A549 (cell line): Measurements from ENCODE around the gene ACAP1. TPM values are rescaled to one million over a fixed set of nuclear protein-coding genes. Genes with fewer than 3 reads are reported as not detected.
A peak's percentile ranks its signal among the peaks of the same experiment; 100 is the strongest.

Experiments
- ATAC-seq, 2 experiments: fragments of 200-7000 bp in 1 of 2; fragments of >200 bp in 1 of 2; cut with Nextera tagmentation in 1 of 2; cut with Tn5 transposase in 1 of 2; 3 replicates each; pipeline versions ENCODE4 v1.8.0 to v1.9.1; 2018 to 2020; ENCODE audit warnings: mild to moderate bottlenecking in 1 of 2, moderate library complexity in 1 of 2
- CTCF ChIA-PET: fragments of 300-600 bp; sonication (Branson Sonifier 250); formaldehyde crosslinking; extraction: SDS; loops from one replicate; lab custom pipeline; 2021; ENCODE audit warnings: antibody characterized with exemption, inconsistent platforms; lab: Yijun Ruan, JAX
- POLR2A ChIA-PET: fragments of 350-600 bp; formaldehyde crosslinking; extraction: SDS; loops from one replicate; lab custom pipeline; 2021; ENCODE audit warnings: antibody characterized with exemption, inconsistent platforms; lab: Yijun Ruan, JAX
- DNase-seq, 2 experiments: peaks; one replicate each; pipeline versions ENCODE4 v3.0.0 to v3.0.0-alpha.2; 2011 to 2016; ENCODE audit warnings: low read depth in 1 of 2, low spot score in 1 of 2
- FAIRE-seq: peaks from 2 replicates; lab custom pipeline; 2011; peaks lifted over from hg19 to GRCh38; lab: Jason Lieb, UNC
- H3K27ac ChIP-seq, 2 experiments: fragments of >200 bp; sonication (Bioruptor Twin); formaldehyde crosslinking; 3 replicates each; pipeline ENCODE4 v1.5.1; 2016 to 2017
- H3K4me1 ChIP-seq: fragments of >200 bp; sonication (Bioruptor Twin); formaldehyde crosslinking; 3 replicates; pipeline ENCODE4 v1.6.1; 2016
- H3K4me2 ChIP-seq: fragments of >200 bp; sonication (Bioruptor Twin); formaldehyde crosslinking; 3 replicates; pipeline ENCODE4 v1.6.1; 2016
- H3K4me3 ChIP-seq: fragments of >200 bp; sonication (Bioruptor Twin); formaldehyde crosslinking; 3 replicates; pipeline ENCODE4 v1.5.1; 2016
- H3K9me3 ChIP-seq: fragments of >200 bp; sonication (Bioruptor Twin); formaldehyde crosslinking; 3 replicates; pipeline ENCODE4 v1.6.1; 2016
- BCL3 ChIP-seq: fragments of >200 bp; sonication (Bioruptor Twin); formaldehyde crosslinking; IDR thresholded peaks from 3 replicates; pipeline ENCODE4 v1.6.1; 2016
- CTCF ChIP-seq: fragments of >200 bp; sonication (Bioruptor Twin); formaldehyde crosslinking; IDR thresholded peaks from 3 replicates; pipeline ENCODE4 v1.5.1; 2016
- EHF ChIP-seq: fragments of 250-450 bp; sonication (Bioruptor Pico); IDR thresholded peaks from 2 replicates; pipeline ENCODE4 v1.5.0; 2020; ENCODE audit warnings: mild to moderate bottlenecking
- ELK1 ChIP-seq: fragments of 150-350 bp; IDR thresholded peaks from 2 replicates; pipeline ENCODE4 v1.6.1; 2014; ENCODE audit warnings: low read depth, mild to moderate bottlenecking, low read length
- EP300 ChIP-seq, 2 experiments: fragments of >200 bp; sonication (Bioruptor Twin); formaldehyde crosslinking; IDR thresholded peaks; 2 replicates in 1 of 2; 3 replicates in 1 of 2; pipeline ENCODE4 v1.6.1; 2016 to 2017
- FOSB ChIP-seq: fragments of 250-450 bp; sonication (Bioruptor Pico); IDR thresholded peaks from 2 replicates; pipeline ENCODE4 v1.5.0; 2020; ENCODE audit warnings: mild to moderate bottlenecking, moderate library complexity
- HEYL ChIP-seq: fragments of 250-450 bp; sonication (Bioruptor Pico); IDR thresholded peaks from 2 replicates; pipeline ENCODE4 v1.8.0; 2021; ENCODE audit warnings: mild to moderate bottlenecking, moderate library complexity
- HMGXB4 ChIP-seq: fragments of 250-450 bp; sonication (Bioruptor Pico); IDR thresholded peaks from 2 replicates; pipeline ENCODE4 v1.5.0; 2021; ENCODE audit warnings: mild to moderate bottlenecking, moderate library complexity, borderline replicate concordance
- HOXB5 ChIP-seq: fragments of 250-450 bp; sonication (Bioruptor Pico); IDR thresholded peaks from 2 replicates; pipeline ENCODE4 v1.5.0; 2020; ENCODE audit warnings: mild to moderate bottlenecking, moderate library complexity
- JUNB ChIP-seq: fragments of >200 bp; sonication (Bioruptor Twin); formaldehyde crosslinking; IDR thresholded peaks from 2 replicates; pipeline ENCODE4 v1.6.1; 2016
- KDM5A ChIP-seq: fragments of 200-600 bp; sonication (generic); IDR thresholded peaks from 2 replicates; pipeline ENCODE4 v1.6.1; 2016; ENCODE audit warnings: antibody characterized with exemption, mild to moderate bottlenecking
- MAFK ChIP-seq: fragments of 450-650 bp; IDR thresholded peaks from 2 replicates; pipeline ENCODE4 v1.6.1; 2014; ENCODE audit not compliant: partially characterized antibody
- MAZ ChIP-seq: fragments of 150-350 bp; IDR thresholded peaks from 2 replicates; pipeline ENCODE4 v1.6.1; 2014; ENCODE audit warnings: antibody characterized with exemption, low read depth, low read length, borderline replicate concordance
- NFE2L2 ChIP-seq: fragments of 150-350 bp; conservative IDR thresholded peaks from 2 replicates; pipeline ENCODE4 v1.6.1; 2014; ENCODE audit warnings: low read length
- NR3C1 ChIP-seq: fragments of >200 bp; sonication (Bioruptor Twin); formaldehyde crosslinking; IDR thresholded peaks from 3 replicates; pipeline ENCODE4 v1.6.1; 2017
- RAD21 ChIP-seq, 2 experiments: fragments of >200 bp in 1 of 2; sonication (Bioruptor Twin) in 1 of 2; formaldehyde crosslinking in 1 of 2; IDR thresholded peaks in 1 of 2; conservative IDR thresholded peaks in 1 of 2; 2 replicates in 1 of 2; 3 replicates in 1 of 2; pipeline ENCODE4 v1.6.1; 2012 to 2018; ENCODE audit warnings: inconsistent platforms in 1 of 2
- REST ChIP-seq: fragments of 200-600 bp; sonication (generic); IDR thresholded peaks from 2 replicates; pipeline ENCODE4 v1.6.1; 2016; ENCODE audit warnings: antibody characterized with exemption, mild to moderate bottlenecking, moderate library complexity
- RFX5 ChIP-seq: fragments of 450-650 bp; IDR thresholded peaks from 2 replicates; pipeline ENCODE4 v1.7.1; 2014; ENCODE audit warnings: antibody characterized with exemption, mild to moderate bottlenecking, moderate library complexity
- SMC3 ChIP-seq: fragments of >200 bp; sonication (Bioruptor Twin); formaldehyde crosslinking; IDR thresholded peaks from 3 replicates; pipeline ENCODE4 v1.6.1; 2018; ENCODE audit warnings: inconsistent platforms
- SREBF2 ChIP-seq: fragments of 450-650 bp; IDR thresholded peaks from 2 replicates; pipeline ENCODE4 v1.6.1; 2014; ENCODE audit warnings: mild to moderate bottlenecking, moderate library complexity
- TFCP2L1 ChIP-seq: fragments of 250-450 bp; sonication (Bioruptor Pico); IDR thresholded peaks from 2 replicates; pipeline ENCODE4 v1.5.0; 2021; ENCODE audit warnings: mild to moderate bottlenecking
- USF2 ChIP-seq: fragments of 450-650 bp; IDR thresholded peaks from 2 replicates; pipeline ENCODE4 v1.6.1; 2014; ENCODE audit warnings: antibody characterized with exemption
- ZSCAN20 ChIP-seq: fragments of 250-450 bp; sonication (Bioruptor Pico); IDR thresholded peaks from 2 replicates; pipeline ENCODE4 v1.8.0; 2022; ENCODE audit warnings: mild to moderate bottlenecking, moderate library complexity
- WGBS: methylation state at CpG from one replicate; pipeline ENCODE4 v1.1.6; 2017; ENCODE audit errors: missing lambda C conversion rate; 5-methylcytosine and 5-hydroxymethylcytosine counted together
- polyA plus RNA-seq, 4 experiments: library from polyadenylated mRNA; depleted of rRNA in 3 of 4; stranded (reverse); fragments of >200 nt; fragmentation: RNase III in 1 of 4; extraction: RNeasy Plus Mini Kit Qiagen cat#74134 plus additional on column Dnase treatment in 1 of 4; gene quantifications; 2 replicates in 3 of 4; 3 replicates in 1 of 4; pipeline ENCODE4 v1.2.3, GENCODE V29; 2011 to 2017

Gene ACAP1
- polyA plus RNA-seq, 2 of the 4 experiments (the other 2 are of a cell fraction) = 0.41 to 1.3 TPM

- H3K27ac ChIP-seq = no peak overlapping the region
- no peak for DNase-seq
- no peak for ATAC-seq
- H3K9me3 ChIP-seq = no peaks in the 10 kb centered on the region
- ChIA-PET POLR2A (interaction anchor here (1.3 kb wide), 1 partner anchor 10 kb away, joined by 5 read pairs; no protein-coding TSS in a partner anchor), CTCF (interaction anchor here (0.5 to 23.9 kb wide), 11 partner anchors 9 to 238 kb away, joined by 3 to 433 read pairs (median 5); partner anchors contain the start of genes ACAP1 and TMEM95)
- H3K4me1 ChIP-seq = peaks cover 1% of the 10 kb centered on the region; the same call in 1 of the 3 replicates
- 96% methylated on average over 22 of the region's 22 CpGs for WGBS
- no peak overlapping the region for H3K4me2 ChIP-seq
- no peak overlapping the region for H3K4me3 ChIP-seq
- no peak for TF ChIP-seq SREBF2
- no peak for TF ChIP-seq RFX5
- no peak for TF ChIP-seq HEYL (CRISPR knock-in tag)
- TF ChIP-seq HMGXB4 = no peak
- TF ChIP-seq NR3C1 = no peak
- TF ChIP-seq JUNB = no peak
- no peak for TF ChIP-seq HOXB5 (CRISPR knock-in tag)
- TF ChIP-seq SMC3 = no peak
- no peak for TF ChIP-seq BCL3
- no peak for TF ChIP-seq FOSB
- TF ChIP-seq ZSCAN20 (CRISPR knock-in tag) = no peak
- no peak for FAIRE-seq
Measured at GRCh38 chr17:7322520-7323194, 13.7 kb upstream of the ACAP1 start.

- Histone ChIP-seq H3K4me3 (no peak overlapping the region), H3K4me1 (peaks cover 10% of the 10 kb centered on the region; the same call in 2 of the 3 replicates), H3K4me2 (no peak overlapping the region), H3K27ac (no peak overlapping the region), H3K9me3 (no peaks in the 10 kb centered on the region)
- FAIRE-seq (no peak), DNase-seq (peak; percentile 53 to 83), ATAC-seq (peak; percentile 40 to 82; a peak in 5 of 6 replicates)
- WGBS = 64% methylated on average over 33 of the region's 39 CpGs
- ChIA-PET POLR2A (no interaction called here), CTCF (interaction anchor here (0.7 to 23.9 kb wide), 18 partner anchors 9 to 279 kb away, joined by 3 to 433 read pairs (median 4); partner anchors contain the start of genes ACAP1, GPS2 and SLC16A11)
- TF ChIP-seq TFCP2L1 (CRISPR knock-in tag) = no peak
- no peak for TF ChIP-seq NR3C1
- no peak for TF ChIP-seq MAZ
- no peak for TF ChIP-seq EHF (CRISPR knock-in tag)
- TF ChIP-seq ELK1 = no peak
- TF ChIP-seq SMC3 = peak; percentile 66
- TF ChIP-seq EP300 (IDR thresholded peaks at IDR 0.05) = no peak
- TF ChIP-seq USF2 = no peak
- no peak for TF ChIP-seq REST
- no peak for TF ChIP-seq NFE2L2
- TF ChIP-seq CTCF = peak; percentile 78
- peak; percentile 44 to 58; a peak in 3 of 5 replicates for TF ChIP-seq RAD21 (conservative IDR thresholded peaks at IDR 0.05 in 1 of 2, IDR thresholded peaks at IDR 0.05 in 1 of 2)
- no peak for TF ChIP-seq MAFK
- TF ChIP-seq KDM5A = no peak
Measured at GRCh38 chr17:7323731-7324437, 12.4 kb upstream of the ACAP1 start.
